Adipose tissue (tissue), 3 donors: ENCODE data around the gene DLGAP3. TPM values are rescaled to one million over a fixed set of nuclear protein-coding genes. Genes with fewer than 3 reads are reported as not detected.

Source experiments
- H3K27ac ChIP-seq: one replicate; pipeline ENCODE4 v1.5.1; 2013; ENCODE audit warnings: low read depth, low read length
- WGBS, 3 donors: extraction: QIAGEN DNeasy Blood & Tissue Kit; methylation state at CpG; one replicate each; pipeline ENCODE4 v1.1.7; 2013; 5-methylcytosine and 5-hydroxymethylcytosine counted together
- polyA plus RNA-seq, 3 donors: library from polyadenylated mRNA; stranded (reverse); fragments of 200-250 nt; gene quantifications; one replicate each; pipeline ENCODE4 v1.2.3, GENCODE V29; 2013
- donor health status: healthy with polysubstance abuse.
- donor health status: Bipolar disorder and iron deficiency.
- donor health status: healthy.

DLGAP3 gene
- polyA plus RNA-seq, 3 donors = 0.22 to 0.36 (median 0.28) TPM

DNA sequence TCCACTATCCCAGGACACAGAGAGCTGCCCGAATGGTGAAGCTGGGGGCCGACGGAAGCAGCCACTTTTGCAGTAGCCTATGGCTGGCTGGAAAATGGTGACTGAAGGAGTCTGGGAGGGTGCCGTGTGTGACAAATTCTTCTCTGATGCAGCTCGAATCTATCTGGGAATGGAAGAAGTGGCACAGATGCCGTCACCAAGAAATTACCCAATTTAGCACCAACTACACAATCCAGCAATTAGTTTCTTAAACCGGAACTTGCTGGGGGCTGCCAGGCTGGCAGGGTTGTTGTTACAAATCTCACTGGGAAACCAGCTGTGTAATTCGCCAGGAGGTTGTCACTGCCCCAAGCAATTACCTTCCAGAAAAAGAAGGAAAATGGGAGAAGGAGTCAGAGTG lies 18.0 kb downstream of the DLGAP3 start:
- H3K27ac ChIP-seq = no peak overlapping the region
- 71 to 80% (median 78%) methylated on average over 8 of the region's 8 CpGs for WGBS, 3 donors

DNA sequence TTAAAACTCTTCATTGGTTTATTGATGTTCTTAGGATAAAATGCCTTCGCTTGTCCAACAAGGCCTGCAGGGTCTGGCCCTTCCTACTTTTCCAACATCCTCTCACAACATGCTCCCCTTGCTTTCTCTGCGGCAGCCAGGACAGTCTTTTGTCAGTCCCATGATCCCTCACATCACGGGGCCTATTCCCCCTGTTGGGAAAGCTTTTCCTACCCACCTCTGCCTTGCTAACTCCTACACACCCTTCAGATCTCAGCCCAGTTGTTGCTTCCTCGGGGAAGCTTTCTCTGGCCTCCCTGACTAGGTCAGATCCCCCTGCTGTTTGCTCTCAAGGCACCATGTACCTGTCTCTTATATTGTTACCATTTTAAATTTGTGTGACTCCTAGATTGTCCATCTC lies 19.0 kb downstream of the DLGAP3 start:
- WGBS, 3 donors = 62 to 77% (median 66%) methylated on average over 4 of the region's 4 CpGs
- H3K27ac ChIP-seq = no peak overlapping the region

DNA sequence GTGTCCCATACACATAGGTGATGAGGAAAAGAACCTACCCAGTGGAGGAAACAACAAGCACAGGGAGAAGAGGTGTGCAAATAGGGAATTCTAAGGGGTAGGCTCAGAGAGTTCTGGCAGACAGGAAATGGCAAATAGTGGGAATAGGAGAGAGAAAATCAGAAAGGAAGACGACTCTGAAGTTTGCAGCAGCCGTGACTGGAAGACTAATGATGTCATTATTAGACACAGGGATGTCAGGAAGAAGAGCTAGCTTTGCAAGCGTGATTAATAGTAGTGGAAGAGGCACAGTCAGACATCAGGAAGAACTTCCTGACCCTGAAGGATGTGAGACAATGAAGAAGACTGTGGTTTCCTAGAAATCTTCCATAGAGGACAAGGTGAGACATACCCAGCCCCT lies 21.1 kb downstream of the DLGAP3 start:
- no peak overlapping the region for H3K27ac ChIP-seq
- 54 to 70% (median 57%) methylated on average over 3 of the region's 3 CpGs for WGBS, 3 donors

DNA sequence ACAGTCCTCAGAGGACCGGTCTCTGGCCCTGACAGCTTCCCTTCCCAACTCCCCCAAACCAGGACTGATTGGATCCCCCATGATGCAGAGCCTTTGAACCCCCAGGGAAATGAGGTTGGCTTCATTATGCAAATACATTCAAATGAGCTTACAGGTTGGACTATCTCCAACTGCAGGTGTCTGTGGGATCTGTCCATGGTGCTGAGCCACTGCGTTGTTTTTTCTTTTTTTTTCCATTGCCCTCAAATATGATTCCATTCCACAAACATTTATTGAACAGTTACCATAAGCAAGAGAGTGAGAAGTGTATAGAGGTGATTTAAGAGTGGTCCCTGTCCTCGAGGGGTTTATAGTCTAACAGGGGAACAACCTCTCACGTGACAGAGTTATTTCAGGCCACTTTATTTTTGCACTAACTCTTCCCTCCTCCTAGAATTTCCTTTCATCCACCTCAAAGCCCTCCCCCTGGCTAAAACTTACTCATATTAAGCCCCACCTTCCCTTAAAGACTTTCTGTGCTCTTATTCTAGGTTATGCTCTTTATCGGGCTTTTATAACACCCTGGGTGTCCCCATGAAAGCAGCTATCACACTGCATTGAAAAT lies 21.9 kb downstream of the DLGAP3 start:
- no peak overlapping the region for H3K27ac ChIP-seq
- 57 to 64% (median 62%) methylated on average over 5 of the region's 5 CpGs for WGBS, 3 donors

DNA sequence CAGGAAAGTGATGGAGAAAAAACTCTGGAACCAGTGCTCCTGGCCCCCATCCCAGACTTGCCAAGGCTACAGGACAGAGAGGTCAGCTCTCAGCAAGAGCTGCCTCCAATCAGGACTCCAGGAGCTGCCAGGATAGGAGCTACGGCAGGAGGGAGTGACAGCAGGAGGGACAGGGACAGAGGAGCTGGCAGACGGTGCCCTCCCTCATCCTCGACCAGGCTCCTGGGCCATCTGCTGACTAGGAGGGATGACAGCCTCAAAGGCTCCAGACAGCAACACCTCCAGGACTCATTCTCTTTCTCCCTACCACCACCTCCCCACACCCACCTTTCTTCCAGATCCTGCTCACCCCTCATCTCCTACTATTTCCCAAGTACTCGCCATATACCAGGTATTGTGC lies 22.7 kb downstream of the DLGAP3 start:
- 55 to 78% (median 63%) methylated on average over 4 of the region's 4 CpGs for WGBS, 3 donors
- no peak overlapping the region for H3K27ac ChIP-seq

DNA sequence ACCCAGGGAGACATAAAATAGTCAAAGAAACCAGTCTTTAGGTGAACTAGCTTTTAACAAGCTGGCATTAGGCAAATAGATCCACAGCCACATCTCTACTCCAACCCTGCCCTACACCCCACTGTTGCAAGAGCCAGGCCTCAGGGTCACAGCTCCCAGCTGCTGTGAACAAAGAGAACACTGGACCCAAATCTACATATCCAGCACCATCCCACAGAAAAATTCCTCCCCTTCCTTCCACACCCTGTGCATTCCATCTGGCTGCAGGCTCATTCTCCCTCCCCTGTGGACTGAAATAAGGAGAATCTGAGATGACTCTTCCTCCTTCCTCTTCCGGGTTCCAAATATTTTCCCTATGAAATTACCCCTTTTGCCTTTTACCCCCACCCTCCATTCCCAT lies 23.2 kb downstream of the DLGAP3 start:
- 71 to 83% (median 79%) methylated on average over 1 of the region's 1 CpG for WGBS, 3 donors
- no peak overlapping the region for H3K27ac ChIP-seq

DNA sequence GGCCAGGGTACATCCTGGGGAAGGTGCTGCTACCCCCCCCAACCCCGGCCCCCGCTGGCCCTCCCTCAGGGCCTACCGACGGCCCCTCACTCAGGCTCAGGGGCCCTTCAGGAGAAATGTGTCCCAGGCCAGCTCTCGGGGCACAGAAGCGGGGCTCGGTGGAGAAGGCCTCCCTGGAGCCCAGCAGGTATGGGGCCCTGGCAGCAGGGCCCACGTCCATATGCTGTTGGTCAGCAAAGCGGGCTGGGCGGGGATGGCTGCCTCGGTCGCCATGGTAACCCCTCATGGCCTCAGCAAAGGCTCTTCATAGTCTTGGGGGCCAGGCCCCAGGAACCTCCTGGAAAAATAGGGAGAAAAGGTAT lies 24.4 kb downstream of the DLGAP3 start:
- 82 to 91% (median 83%) methylated on average over 11 to 12 of the region's 12 CpGs for WGBS, 3 donors
- H3K27ac ChIP-seq = no peak overlapping the region

DNA sequence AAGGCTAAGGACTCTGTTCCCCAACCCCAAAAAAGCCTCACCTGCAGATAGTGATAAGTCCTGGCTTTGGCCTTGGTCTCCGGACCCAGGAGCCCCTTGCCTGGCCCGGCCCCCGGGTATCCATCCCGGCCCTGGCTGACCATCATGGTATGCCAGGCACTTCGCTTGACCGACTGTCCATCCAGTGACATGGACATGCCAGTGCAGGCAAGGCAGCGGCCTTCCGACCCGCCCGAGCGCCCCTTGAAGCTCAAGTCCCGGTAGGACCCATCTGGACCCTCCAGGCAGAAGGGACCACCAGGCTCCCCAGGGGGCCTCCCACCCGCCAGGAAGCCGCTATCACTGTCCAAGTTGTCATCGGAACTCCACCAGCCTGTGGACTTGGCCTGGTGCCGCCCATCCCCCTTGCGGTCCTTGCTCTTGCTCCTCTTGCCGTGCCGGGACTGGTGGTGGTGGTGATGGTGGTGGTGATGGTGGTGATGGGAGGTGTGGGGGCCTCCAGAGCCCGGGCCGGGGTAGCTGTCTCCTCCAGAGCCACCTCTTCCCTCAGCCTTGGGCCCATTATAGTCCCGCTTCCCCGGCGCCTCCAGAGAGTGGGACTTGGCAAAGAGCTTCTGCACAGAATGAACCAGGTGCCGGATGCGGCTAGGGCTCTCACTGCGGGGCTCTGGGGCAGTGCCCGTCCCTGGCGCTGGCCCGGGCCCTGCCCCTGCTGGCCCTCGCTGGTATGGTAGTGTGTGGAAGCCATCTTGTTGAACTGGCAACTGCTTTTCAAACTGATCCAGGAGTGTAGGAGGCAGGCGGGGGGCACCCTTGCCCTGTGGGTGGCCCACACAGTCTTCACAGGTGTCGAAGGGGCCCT lies 25.0 kb downstream of the DLGAP3 start:
- 84 to 93% (median 91%) methylated on average over 32 to 33 of the region's 33 CpGs for WGBS, 3 donors
- H3K27ac ChIP-seq = no peak overlapping the region

DNA sequence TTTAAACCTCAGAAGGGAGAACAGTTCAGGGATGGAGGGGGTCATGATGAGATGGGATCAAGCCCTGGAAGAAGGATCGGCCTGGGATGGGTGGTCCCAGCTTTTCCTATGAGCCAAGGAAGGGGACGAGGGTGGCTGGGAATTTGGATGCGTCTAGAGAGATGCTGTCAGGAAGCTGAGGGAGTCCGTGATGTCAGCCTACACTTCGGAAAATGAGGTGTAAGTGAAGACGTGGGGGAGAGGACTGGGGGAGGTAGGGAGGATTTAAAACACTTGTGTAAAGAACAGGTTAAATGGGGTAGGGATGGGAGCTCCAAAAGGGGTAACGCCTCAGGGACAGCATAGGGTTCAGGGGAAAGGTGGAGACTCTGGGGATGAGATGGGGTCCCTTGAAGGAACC lies 27.5 kb downstream of the DLGAP3 start:
- 57 to 65% (median 62%) methylated on average over 7 of the region's 7 CpGs for WGBS, 3 donors
- no peak overlapping the region for H3K27ac ChIP-seq

DNA sequence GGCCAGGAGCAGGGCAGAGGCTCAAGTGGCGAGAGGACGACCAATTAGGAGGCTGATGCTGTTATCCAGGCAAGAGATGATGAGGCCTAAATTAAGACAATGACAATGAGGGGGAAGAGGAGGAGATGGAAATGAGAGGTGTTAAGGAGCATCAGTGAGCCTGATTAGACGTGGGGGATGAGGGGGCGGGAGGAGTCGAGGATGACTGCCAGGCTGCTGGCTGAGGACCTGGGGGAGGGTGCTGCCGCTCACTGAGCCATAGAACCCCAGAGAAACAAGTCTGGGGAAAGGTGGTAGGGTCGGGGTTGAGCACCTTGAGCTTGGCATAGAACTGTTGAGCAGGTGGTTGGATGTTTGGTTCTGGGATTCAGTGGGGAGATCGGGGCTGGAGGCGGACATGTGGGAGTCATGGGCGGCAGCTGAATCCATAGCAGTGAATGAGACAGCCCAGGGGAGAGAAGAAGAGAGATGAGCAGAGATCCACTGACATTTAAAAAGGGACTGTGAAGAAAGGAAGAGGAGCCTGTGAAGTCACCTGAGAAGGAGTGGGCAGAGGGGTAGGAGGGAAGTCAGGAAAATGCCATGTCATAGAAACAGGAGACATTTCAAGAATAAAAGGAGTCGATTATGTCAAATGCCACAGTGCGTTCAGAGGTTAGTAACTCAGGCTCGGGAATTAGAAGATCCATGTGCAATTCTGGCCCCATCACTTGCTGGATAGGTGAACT lies 28.5 kb downstream of the DLGAP3 start:
- WGBS, 3 donors = 61 to 74% (median 70%) methylated on average over 13 of the region's 13 CpGs
- no peak overlapping the region for H3K27ac ChIP-seq

DNA sequence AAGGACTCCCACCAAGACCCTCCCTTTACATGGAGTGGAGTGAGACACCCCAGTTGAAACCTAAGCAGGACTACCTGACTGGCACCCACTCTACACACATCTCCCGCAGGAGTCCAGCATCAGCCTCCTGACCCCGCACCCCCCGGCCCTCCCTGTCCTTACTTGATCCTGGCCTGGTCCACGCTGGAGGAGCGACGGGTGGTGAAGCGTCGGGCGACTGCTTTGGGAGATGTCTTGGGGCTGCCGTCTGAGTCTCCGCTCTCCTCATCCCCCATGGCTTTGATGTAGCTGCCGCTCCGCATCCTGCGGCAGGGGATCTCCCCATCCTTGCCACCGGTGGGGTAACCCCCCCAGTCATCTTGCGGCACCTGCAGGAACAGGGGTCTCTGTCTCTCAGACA lies 29.5 kb downstream of the DLGAP3 start:
- H3K27ac ChIP-seq = no peak overlapping the region
- 91 to 95% (median 91%) methylated on average over 16 of the region's 16 CpGs for WGBS, 3 donors

DNA sequence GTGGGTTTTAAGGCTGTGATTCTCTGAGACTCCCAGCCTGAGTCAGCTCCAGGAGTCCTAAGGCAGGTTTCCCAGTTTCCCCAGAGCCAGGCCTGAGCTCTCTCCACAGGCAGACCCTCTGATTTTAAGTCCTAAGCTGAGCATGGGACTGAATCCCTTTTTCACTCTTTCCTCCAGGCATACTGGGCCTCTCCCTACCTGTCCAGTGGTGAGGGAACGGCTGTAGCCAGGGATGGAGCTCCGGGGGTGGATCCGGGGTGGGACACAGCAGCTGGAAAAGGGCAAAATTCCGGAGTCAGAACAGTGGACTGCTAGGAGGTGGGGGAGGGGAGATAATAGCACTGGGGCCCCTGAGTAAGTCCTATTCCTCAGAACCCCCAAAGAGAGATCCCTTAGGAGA lies 30.0 kb downstream of the DLGAP3 start:
- H3K27ac ChIP-seq = no peak overlapping the region
- 81 to 88% (median 85%) methylated on average over 4 of the region's 4 CpGs for WGBS, 3 donors

DNA sequence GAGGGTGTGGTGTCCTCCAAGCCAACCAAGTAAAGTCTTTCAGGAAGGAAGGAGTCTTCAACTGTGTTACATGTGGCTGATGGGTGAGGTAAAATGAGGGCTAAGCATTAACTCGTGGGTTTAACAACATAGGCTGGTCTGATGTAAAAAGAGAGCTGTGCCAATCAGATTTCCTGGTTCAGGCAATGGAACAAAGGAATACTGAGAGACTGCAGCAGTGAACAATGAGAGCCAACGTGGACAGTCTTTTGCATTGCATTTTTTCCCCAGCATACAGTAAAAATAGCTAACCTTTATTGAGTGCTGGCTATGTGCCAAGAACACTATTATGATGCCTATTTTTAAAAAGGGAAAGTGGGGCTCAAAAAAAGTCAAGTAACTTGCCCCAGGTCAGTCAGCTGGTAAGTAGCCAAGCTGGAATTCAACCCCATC lies 31.1 kb downstream of the DLGAP3 start:
- 15 to 29% (median 20%) methylated on average over 2 of the region's 2 CpGs for WGBS, 3 donors
- H3K27ac ChIP-seq = no peak overlapping the region

DNA sequence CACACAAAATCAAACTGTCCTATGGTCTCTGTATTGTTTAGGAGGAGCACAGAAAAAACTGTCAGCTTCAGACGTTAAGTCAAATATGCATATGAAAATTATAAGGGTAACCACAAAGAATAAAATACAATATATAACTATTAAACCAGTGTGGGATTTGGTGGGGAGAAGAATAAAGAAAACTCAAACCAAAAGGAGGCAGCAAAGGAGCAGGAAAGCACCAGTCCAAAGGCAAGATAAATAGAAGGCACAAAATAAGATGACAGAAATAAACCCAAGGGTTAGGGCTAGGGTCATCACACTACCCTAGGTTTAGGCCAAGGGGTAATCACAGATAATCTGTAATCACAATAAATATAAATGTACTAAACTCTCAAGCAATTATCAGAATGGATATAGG lies 32.8 kb downstream of the DLGAP3 start:
- H3K27ac ChIP-seq = no peak overlapping the region
- 67 to 85% (median 83%) methylated on average over 1 of the region's 1 CpG for WGBS, 3 donors

DNA sequence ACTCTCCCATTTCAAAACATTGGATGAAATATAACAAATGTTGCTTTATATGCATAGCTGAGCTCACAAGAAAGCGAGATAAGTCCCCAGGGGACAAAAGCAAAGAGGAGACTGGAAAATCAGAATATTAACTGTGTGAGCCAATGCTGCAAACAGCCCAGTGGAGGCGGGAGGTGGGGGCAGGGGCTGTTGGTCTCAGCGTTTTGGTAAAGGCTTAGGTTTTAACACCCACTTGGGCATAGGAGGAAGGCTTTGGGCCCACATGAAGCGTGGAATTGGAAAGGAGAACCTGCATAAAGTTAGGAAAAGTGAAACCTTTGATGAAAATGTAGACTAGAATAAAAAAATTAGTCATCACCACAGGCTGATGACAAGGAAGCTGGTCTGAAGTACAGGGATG lies 39.7 kb downstream of the DLGAP3 start:
- WGBS, 3 donors = 45 to 64% (median 54%) methylated on average over 4 of the region's 4 CpGs
- no peak overlapping the region for H3K27ac ChIP-seq

DNA sequence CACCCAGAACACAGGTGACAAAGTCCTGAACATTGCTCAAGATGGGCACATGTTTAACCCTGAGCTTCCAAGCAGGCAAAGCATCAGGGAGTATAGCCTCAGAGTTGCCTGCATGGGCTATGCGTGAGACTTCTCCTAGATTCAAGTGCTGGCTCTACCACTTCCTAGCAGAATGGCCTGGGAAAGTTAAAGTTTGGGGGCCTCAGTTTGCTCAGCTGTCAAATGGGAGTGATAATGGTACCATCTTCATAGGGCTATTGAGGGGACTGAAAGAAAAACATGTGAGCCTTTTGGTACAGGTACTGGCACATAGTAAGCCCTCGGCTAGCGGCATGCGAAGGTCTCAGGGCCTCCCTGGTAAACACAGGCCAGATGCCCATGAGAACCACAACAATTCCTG lies 41.9 kb downstream of the DLGAP3 start:
- 92 to 98% (median 97%) methylated on average over 4 of the region's 4 CpGs for WGBS, 3 donors
- H3K27ac ChIP-seq = no peak overlapping the region

DNA sequence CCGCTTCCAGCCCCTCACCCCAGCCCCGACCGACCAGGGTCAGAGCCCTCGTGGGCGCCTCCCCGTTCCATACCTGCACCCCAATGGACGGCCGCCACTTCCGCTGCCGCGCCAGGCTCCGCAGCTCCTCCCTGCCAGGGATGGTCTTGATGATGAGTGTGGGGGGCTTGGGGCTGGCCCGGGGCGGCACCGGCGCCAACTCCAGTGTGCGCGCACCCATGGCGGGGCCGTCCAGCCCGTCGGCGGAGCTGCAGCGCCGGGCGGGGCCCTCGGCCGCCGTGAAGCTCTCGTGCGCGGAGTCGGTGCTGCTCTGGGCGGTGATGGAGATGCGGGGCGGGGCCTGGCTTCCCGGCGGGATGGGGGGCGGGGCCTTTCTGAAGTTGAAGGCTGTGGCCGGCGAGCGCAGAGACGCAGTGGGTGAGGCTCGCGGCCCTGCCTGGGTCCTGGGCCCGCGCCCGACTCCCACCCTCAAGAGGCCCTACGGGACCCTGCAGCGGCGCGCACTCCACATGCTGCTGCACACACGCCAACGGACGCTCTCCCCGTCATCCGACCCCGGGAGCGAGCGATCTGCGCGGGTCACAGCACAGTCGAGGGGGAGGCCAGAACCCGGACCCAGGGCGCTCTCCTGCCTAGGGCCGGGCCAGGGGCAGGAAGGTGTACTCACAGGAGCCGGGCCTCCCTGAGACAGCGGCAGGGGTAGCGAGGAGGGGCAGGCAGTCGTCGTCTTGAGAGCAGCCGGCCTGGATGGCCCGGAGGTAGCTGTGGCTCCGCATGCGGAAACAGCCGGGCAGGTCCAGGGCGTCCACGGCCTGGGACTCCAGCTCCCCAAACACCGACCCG lies 43.8 kb downstream of the DLGAP3 start:
- H3K27ac ChIP-seq = no peak overlapping the region
- 1 to 3% (median 3%) methylated on average over 61 to 80 of the region's 80 CpGs for WGBS, 3 donors

DNA sequence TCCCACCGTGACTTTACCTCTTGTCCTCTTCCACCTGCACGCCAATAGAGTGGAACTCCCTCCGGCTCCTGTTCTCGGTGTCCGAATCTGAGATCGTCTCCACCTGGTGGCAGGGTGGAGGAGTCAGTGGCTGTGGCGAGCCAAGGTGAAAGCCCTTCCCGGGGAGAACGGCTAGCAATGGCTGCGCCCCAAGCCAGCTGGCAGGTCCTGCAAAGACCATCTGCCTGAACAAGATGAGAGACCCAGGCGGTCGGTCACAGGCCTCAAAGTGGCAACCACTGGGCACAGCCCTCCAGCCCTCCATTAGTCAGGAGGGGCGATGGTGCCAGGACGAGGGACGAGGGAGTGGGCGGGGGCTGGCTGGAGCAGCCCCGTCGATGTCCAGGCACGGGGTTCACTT lies 44.5 kb downstream of the DLGAP3 start:
- no peak overlapping the region for H3K27ac ChIP-seq
- 14 to 28% (median 25%) methylated on average over 19 of the region's 19 CpGs for WGBS, 3 donors

DNA sequence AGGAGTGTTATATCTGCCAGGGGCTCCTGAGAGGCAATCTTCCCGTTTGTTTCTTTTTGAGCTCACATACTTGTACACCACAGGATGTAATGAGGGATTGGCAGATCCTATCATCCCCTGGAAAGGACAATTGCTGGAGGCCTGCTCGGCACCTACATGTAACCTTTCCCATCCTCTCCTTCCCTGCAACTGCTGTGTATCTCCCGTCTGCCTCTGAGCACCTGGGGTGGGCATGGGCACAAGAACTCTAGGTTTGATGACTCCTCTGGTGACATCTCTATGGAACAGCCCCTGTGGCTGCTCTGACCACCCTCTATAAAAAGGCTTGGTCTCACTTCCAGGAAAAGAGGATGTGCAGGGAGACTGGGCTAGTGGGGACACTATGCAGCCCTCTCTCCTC lies 44.9 kb downstream of the DLGAP3 start:
- 54 to 77% (median 54%) methylated on average over 3 of the region's 3 CpGs for WGBS, 3 donors
- H3K27ac ChIP-seq = no peak overlapping the region
